ENCODE measurements around the gene VEGFA.

Gene VEGFA

GRCh38 chr6:43760210-43761168, 9.5 kb upstream of the VEGFA start:
- DNase-seq, result no peak

- no peak for DNase-seq
Observed at GRCh38 chr6:43761666-43762409, 8.2 kb upstream of the VEGFA start.

GRCh38 chr6:43762410-43762768, 7.6 kb upstream of the VEGFA start:
- no peak for DNase-seq

GRCh38 chr6:43762966-43763695, 6.9 kb upstream of the VEGFA start:
- DNase-seq, result no peak

- DNase-seq, result no peak
Observed at GRCh38 chr6:43763812-43764522, 6.0 kb upstream of the VEGFA start.

- DNase-seq, result no peak
Observed at GRCh38 chr6:43764772-43765171, 5.2 kb upstream of the VEGFA start.

GRCh38 chr6:43765776-43766499, 4.1 kb upstream of the VEGFA start:
- DNase-seq, result no peak

GRCh38 chr6:43766500-43766853, 3.5 kb upstream of the VEGFA start:
- no peak for DNase-seq

- DNase-seq, result no peak
Observed at GRCh38 chr6:43766964-43767461, 3.0 kb upstream of the VEGFA start.

GRCh38 chr6:43767553-43768505, 2.2 kb upstream of the VEGFA start:
- DNase-seq, result no peak

- DNase-seq, result no peak
Observed at GRCh38 chr6:43768506-43768860, 1.5 kb upstream of the VEGFA start.

GRCh38 chr6:43768983-43769525, 957 bp upstream of the VEGFA start:
- DNase-seq, result peak; percentile 47

- peak; percentile 36 for DNase-seq
Observed at GRCh38 chr6:43770372-43771209, 580 bp downstream of the VEGFA start.

GRCh38 chr6:43771210-43771857, 1.3 kb downstream of the VEGFA start:
- peak; percentile 43 for DNase-seq

GRCh38 chr6:43771858-43772680, 2.1 kb downstream of the VEGFA start:
- peak; percentile 56 for DNase-seq

- peak; percentile 36 for DNase-seq
Observed at GRCh38 chr6:43772681-43773049, 2.7 kb downstream of the VEGFA start.

GRCh38 chr6:43773050-43773979, 3.3 kb downstream of the VEGFA start:
- no peak for DNase-seq
